B cell (primary cell): ENCODE data around the gene TTYH3. TPM values are rescaled to one million over a fixed set of nuclear protein-coding genes. Genes with fewer than 3 reads are reported as not detected.

Experiments used
- ATAC-seq: fragments of 200-7000 bp; cut with Tn5 transposase; one replicate; pipeline ENCODE4 v1.10.0; 2021; ENCODE audit warnings: low read depth, mild to moderate bottlenecking, moderate number of reproducible peaks, moderate library complexity
- CTCF ChIA-PET: fragments of 350-600 bp; sonication (Branson Sonifier 250); formaldehyde crosslinking; loops from one replicate; lab custom pipeline; 2021; ENCODE audit warnings: antibody characterized with exemption, inconsistent platforms; lab: Charles Lee
- POLR2A ChIA-PET: fragments of 350-600 bp; sonication (Branson Sonifier 250); formaldehyde crosslinking; loops from one replicate; lab custom pipeline; 2021; ENCODE audit warnings: antibody characterized with exemption; lab: Charles Lee
- DNase-seq: peaks from one replicate; pipeline ENCODE4 v3.0.0; 2013
- H2AFZ ChIP-seq: 2 replicates; pipeline ENCODE4 v1.6.1; 2012; ENCODE audit warnings: mild to moderate bottlenecking, low read depth, low read length; ENCODE audit not compliant: insufficient read depth, poor library complexity, severe bottlenecking
- H3K27ac ChIP-seq, 2 donors: 1 replicate in 1 of 2; 2 replicates in 1 of 2; pipeline ENCODE4 v1.5.1; 2012 to 2013; ENCODE audit warnings: low read length in 2 of 2, mild to moderate bottlenecking in 2 of 2, moderate library complexity in 1 of 2
- H3K27me3 ChIP-seq, 4 experiments: fragments of 200-600 bp in 1 of 4; sonication (generic) in 1 of 4; replicated peaks in 1 of 4; 1 replicate in 2 of 4; 2 replicates in 2 of 4; pipeline versions ENCODE4 v1.6.1 to v1.7.0; 2013 to 2016; ENCODE audit warnings: low read length in 3 of 4, mild to moderate bottlenecking in 2 of 4, mixed read lengths in 1 of 4, moderate library complexity in 1 of 4; ENCODE audit not compliant: insufficient read depth in 4 of 4, control insufficient read depth in 3 of 4; ENCODE audit errors: control extremely low read depth in 1 of 4
- H3K36me3 ChIP-seq, 2 experiments: replicated peaks in 1 of 2; 1 replicate in 1 of 2; 2 replicates in 1 of 2; pipeline versions ENCODE4 v1.6.1 to v1.7.1; 2013; ENCODE audit warnings: low read length in 1 of 2; ENCODE audit not compliant: insufficient read depth in 2 of 2, control insufficient read depth in 1 of 2; ENCODE audit errors: control extremely low read depth in 1 of 2, extremely low read depth in 1 of 2
- H3K4me1 ChIP-seq, 2 donors: fragments of 200-600 bp in 1 of 2; sonication (generic) in 1 of 2; 1 replicate in 1 of 2; 2 replicates in 1 of 2; pipeline versions ENCODE4 v1.5.1 to v1.6.1; 2013 to 2017; ENCODE audit warnings: low read length in 2 of 2; ENCODE audit not compliant: control insufficient read depth in 2 of 2, insufficient read depth in 2 of 2
- H3K4me2 ChIP-seq: replicated peaks from 2 replicates; pipeline ENCODE3; 2012; ENCODE audit warnings: mild to moderate bottlenecking, low read depth, low read length; ENCODE audit not compliant: poor library complexity, severe bottlenecking
- H3K4me3 ChIP-seq, 5 experiments: fragments of 200-600 bp in 1 of 5; sonication (generic) in 1 of 5; 1 replicate in 3 of 5; 2 replicates in 2 of 5; pipeline versions ENCODE4 v1.5.1 to v1.7.0; 2011 to 2016; ENCODE audit warnings: low read length in 4 of 5, mild to moderate bottlenecking in 4 of 5, low read depth in 2 of 5, control low read depth in 1 of 5, moderate library complexity in 1 of 5; ENCODE audit not compliant: insufficient read depth in 1 of 5; ENCODE audit errors: control extremely low read depth in 1 of 5, extremely low read depth in 1 of 5
- H3K79me2 ChIP-seq: fragments of 200-600 bp; sonication (generic); one replicate; pipeline ENCODE4 v1.6.0; 2016; ENCODE audit warnings: low read length; ENCODE audit not compliant: control insufficient read depth, insufficient read depth
- H3K9ac ChIP-seq: fragments of 200-600 bp; sonication (generic); 2 replicates; pipeline ENCODE4 v1.6.1; 2017; ENCODE audit warnings: mild to moderate bottlenecking, low read length, moderate library complexity
- H3K9me3 ChIP-seq, 3 donors: one replicate each; pipeline versions ENCODE4 v1.6.1 to v1.7.1; 2013; ENCODE audit warnings: low read length in 2 of 3; ENCODE audit not compliant: control insufficient read depth in 2 of 3, insufficient read depth in 1 of 3; ENCODE audit errors: control extremely low read depth in 1 of 3
- H4K20me1 ChIP-seq: 2 replicates; pipeline ENCODE4 v1.6.0; 2012; ENCODE audit warnings: mild to moderate bottlenecking, low read length; ENCODE audit not compliant: insufficient read depth, control insufficient read depth, poor library complexity, severe bottlenecking
- H3K27ac Mint-ChIP-seq: one replicate; pipeline ENCODE4 v1.8.0; 2021; ENCODE audit warnings: mixed read lengths
- H3K27me3 Mint-ChIP-seq: one replicate; pipeline ENCODE4 v1.8.0; 2021; ENCODE audit warnings: mixed read lengths
- H3K4me1 Mint-ChIP-seq: one replicate; pipeline ENCODE4 v1.8.0; 2021; ENCODE audit warnings: mixed read lengths
- H3K4me3 Mint-ChIP-seq: one replicate; pipeline ENCODE4 v1.8.0; 2021; ENCODE audit warnings: mixed read lengths
- H3K9me3 Mint-ChIP-seq: one replicate; pipeline ENCODE4 v1.8.0; 2022; ENCODE audit warnings: mixed read lengths; ENCODE audit not compliant: insufficient read depth
- EZH2 ChIP-seq: IDR thresholded peaks from 2 replicates; pipeline ENCODE4 v1.6.1; 2012; ENCODE audit warnings: borderline replicate concordance, low read depth, mild to moderate bottlenecking, moderate library complexity, low read length; ENCODE audit not compliant: insufficient read depth, poor library complexity, severe bottlenecking
- WGBS: methylation state at CpG from one replicate; pipeline ENCODE4 v1.1.5; 2013; ENCODE audit warnings: missing lambda C conversion rate; ENCODE audit not compliant: insufficient coverage; 5-methylcytosine and 5-hydroxymethylcytosine counted together
- intact Hi-C: fragments of 100-400 bp; cut with micrococcal nuclease; formaldehyde crosslinking; loops from one replicate; pipeline ENCODE4 v1.10.0; 2022
- polyA plus RNA-seq: library from polyadenylated mRNA; depleted of rRNA; stranded (reverse); fragments of >200 nt; gene quantifications from 2 replicates; pipeline ENCODE4 v1.2.3, GENCODE V29; 2012
- total RNA-seq, 2 donors: library from RNA; stranded (reverse); fragments of 120-200 nt in 1 of 2; gene quantifications; 1 replicate in 1 of 2; 2 replicates in 1 of 2; pipeline versions ENCODE4 v1.2.3 to v1.2.4, GENCODE V29; 2013 to 2022
- TF ChIP-seq, protein P1 (sequence below): fragments of 200-600 bp; IDR thresholded peaks from one replicate; pipeline ENCODE4 v1.8.0; 2022; ENCODE audit warnings: antibody characterized with exemption, mild to moderate bottlenecking

TTYH3 gene
- total and polyA plus RNA-seq, 2 donors (not counting 1 experiment from before 2014, with no cell fraction given) = 8.4 to 48.6 TPM

DNA sequence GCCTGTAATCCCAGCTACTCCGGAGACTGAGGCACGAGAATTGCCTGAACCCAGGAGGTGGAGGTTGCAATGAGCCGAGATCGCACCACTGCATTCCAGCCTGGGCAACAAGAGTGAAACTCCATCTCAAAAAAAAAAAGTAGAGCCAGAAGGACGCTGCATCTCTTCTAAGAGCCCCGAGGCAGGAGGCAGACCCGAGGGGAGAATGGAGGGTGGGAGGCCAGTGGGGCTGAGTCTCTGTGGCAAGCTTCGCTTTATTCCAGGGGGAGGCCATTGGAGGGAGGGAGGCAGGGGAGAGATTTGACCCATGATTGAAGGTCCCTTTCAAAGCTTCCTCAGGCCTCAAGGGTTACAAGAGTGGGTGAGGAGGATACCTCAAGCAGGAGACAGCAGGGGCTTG is 18.7 kb downstream of the TTYH3 start:
- WGBS = 90% methylated on average over 8 of the region's 8 CpGs
- Histone ChIP-seq H3K79me2 (peaks cover 4% of the 10 kb centered on the region), H3K36me3 (peaks cover 0 to 17% of the 10 kb centered on the region in 2 experiments), H3K4me2 (no peak overlapping the region), H3K9me3 (no peaks in the 10 kb centered on the region), H3K4me1 (peaks cover 3 to 8% of the 10 kb centered on the region in 2 donors), H3K27me3 (no peaks in the 10 kb centered on the region), H2AFZ (no peak overlapping the region), H4K20me1 (no peaks in the 10 kb centered on the region), H3K27ac (no peak overlapping the region), H3K4me3 (no peak overlapping the region), H3K9ac (no peak overlapping the region)
- POLR2A ChIA-PET = no interaction called here
- no peak for DNase-seq
- H3K4me1 Mint-ChIP-seq = peaks cover 3% of the 10 kb centered on the region
- no peak for ATAC-seq
- no peaks in the 10 kb centered on the region for H3K27me3 Mint-ChIP-seq
- no peak overlapping the region for H3K27ac Mint-ChIP-seq
- intact Hi-C loops = no loop called here
- no peak for TF ChIP-seq EZH2
- TF ChIP-seq, protein P1, sequence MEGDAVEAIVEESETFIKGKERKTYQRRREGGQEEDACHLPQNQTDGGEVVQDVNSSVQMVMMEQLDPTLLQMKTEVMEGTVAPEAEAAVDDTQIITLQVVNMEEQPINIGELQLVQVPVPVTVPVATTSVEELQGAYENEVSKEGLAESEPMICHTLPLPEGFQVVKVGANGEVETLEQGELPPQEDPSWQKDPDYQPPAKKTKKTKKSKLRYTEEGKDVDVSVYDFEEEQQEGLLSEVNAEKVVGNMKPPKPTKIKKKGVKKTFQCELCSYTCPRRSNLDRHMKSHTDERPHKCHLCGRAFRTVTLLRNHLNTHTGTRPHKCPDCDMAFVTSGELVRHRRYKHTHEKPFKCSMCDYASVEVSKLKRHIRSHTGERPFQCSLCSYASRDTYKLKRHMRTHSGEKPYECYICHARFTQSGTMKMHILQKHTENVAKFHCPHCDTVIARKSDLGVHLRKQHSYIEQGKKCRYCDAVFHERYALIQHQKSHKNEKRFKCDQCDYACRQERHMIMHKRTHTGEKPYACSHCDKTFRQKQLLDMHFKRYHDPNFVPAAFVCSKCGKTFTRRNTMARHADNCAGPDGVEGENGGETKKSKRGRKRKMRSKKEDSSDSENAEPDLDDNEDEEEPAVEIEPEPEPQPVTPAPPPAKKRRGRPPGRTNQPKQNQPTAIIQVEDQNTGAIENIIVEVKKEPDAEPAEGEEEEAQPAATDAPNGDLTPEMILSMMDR = no peak
- H3K4me3 Mint-ChIP-seq = no peak overlapping the region
- H3K9me3 Mint-ChIP-seq = no peaks in the 10 kb centered on the region
- CTCF ChIA-PET = interaction anchor here (0.7 kb wide), 2 partner anchors 61 to 400 kb away, joined by 3 read pairs; no protein-coding TSS in a partner anchor

DNA sequence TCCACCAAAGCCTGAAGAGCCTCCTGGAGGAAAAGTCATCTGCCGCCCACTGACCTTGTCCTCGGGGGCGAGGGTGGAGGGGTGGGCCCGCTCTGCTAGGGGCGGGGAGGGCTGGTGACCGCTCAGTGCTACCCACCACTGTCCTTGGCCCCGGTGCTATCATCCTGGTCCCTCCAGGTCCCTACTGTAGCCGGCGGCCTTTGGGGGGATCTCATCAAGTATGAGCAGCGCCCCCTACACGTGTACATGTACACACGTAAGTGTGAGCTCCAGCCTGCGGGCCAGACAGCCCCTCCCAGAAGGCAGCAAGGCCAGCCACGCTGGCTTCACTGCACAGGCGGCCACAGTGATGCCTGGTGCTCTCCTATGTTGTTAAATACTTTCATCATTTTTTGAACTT is 19.6 kb downstream of the TTYH3 start:
- Histone ChIP-seq H3K79me2 (no peaks in the 10 kb centered on the region), H3K4me3 (no peak overlapping the region), H3K4me2 (no peak overlapping the region), H4K20me1 (no peaks in the 10 kb centered on the region), H3K4me1 (peaks cover 0 to 2% of the 10 kb centered on the region in 2 donors), H3K36me3 (peaks cover 0 to 21% of the 10 kb centered on the region in 2 experiments), H3K27me3 (no peaks in the 10 kb centered on the region), H2AFZ (no peak overlapping the region), H3K9me3 (no peaks in the 10 kb centered on the region), H3K9ac (no peak overlapping the region), H3K27ac (no peak overlapping the region)
- Mint-ChIP-seq H3K9me3 (no peaks in the 10 kb centered on the region), H3K27ac (no peak overlapping the region), H3K4me1 (no peaks in the 10 kb centered on the region), H3K27me3 (no peaks in the 10 kb centered on the region), H3K4me3 (no peak overlapping the region)
- CTCF ChIA-PET = interaction anchor here (0.5 to 1.6 kb wide), 4 partner anchors 42 to 1576 kb away, joined by 3 read pairs; no protein-coding TSS in a partner anchor
- ATAC-seq = peak; percentile 51
- intact Hi-C loops = no loop called here
- WGBS = 87% methylated on average over 13 of the region's 15 CpGs
- POLR2A ChIA-PET = no interaction called here
- no peak for TF ChIP-seq EZH2
- TF ChIP-seq, protein P1 = no peak
- DNase-seq = no peak
